Coronary artery (tissue), 2 donors: ENCODE measurements around the gene HNRNPDL.

Source experiments
- DNase-seq: peaks from one replicate; pipeline ENCODE4 v3.0.0-alpha.2; 2017; ENCODE audit warnings: low spot score
- H3K27ac ChIP-seq, 2 donors: fragments of 200-600 bp; sonication (generic); one replicate each; pipeline ENCODE4 v1.5.1; 2016 to 2019
- H3K4me3 ChIP-seq: fragments of 200-600 bp; sonication (generic); 2 replicates; pipeline ENCODE4 v1.5.1; 2016; ENCODE audit warnings: mild to moderate bottlenecking, moderate library complexity
- TF ChIP-seq, protein P1 (sequence below): fragments of 200-600 bp; sonication (generic); IDR thresholded peaks from one replicate; pipeline ENCODE4 v1.5.1; 2019; ENCODE audit warnings: antibody characterized with exemption

HNRNPDL gene

DNA sequence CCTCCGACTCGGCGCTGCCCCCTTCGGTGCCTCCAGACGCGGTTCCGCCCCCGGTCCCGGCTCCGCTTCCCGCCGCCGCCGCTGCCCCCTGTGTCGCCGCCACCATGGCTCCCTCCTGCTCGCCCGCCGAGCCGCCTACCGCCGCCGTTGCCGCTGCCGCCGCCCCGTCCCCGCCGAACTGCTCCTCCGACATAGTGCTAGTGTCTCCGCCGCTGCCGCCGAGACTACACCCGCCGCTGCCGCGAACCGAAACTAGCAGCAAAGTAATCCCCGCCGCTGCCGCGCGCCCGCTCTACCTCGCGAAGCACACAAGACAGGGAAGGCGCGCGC, 56.8 kb downstream of the HNRNPDL start:
- Histone ChIP-seq H3K4me3 (peak overlapping the region; percentile 100), H3K27ac (peak overlapping the region; percentile 98 to 100)
- TF ChIP-seq, protein P1, sequence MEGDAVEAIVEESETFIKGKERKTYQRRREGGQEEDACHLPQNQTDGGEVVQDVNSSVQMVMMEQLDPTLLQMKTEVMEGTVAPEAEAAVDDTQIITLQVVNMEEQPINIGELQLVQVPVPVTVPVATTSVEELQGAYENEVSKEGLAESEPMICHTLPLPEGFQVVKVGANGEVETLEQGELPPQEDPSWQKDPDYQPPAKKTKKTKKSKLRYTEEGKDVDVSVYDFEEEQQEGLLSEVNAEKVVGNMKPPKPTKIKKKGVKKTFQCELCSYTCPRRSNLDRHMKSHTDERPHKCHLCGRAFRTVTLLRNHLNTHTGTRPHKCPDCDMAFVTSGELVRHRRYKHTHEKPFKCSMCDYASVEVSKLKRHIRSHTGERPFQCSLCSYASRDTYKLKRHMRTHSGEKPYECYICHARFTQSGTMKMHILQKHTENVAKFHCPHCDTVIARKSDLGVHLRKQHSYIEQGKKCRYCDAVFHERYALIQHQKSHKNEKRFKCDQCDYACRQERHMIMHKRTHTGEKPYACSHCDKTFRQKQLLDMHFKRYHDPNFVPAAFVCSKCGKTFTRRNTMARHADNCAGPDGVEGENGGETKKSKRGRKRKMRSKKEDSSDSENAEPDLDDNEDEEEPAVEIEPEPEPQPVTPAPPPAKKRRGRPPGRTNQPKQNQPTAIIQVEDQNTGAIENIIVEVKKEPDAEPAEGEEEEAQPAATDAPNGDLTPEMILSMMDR = no peak
- no peak for DNase-seq
